Karpas-422 (cell line): ENCODE data around the gene NFATC1. TPM values are rescaled to one million over a fixed set of nuclear protein-coding genes. Genes with fewer than 3 reads are reported as not detected.

Source experiments
- DNase-seq: peaks from one replicate; pipeline ENCODE4 v3.0.0-alpha.2; 2015
- H2AFZ ChIP-seq: fragments of 200-600 bp; sonication (generic); 2 replicates; pipeline ENCODE4 v1.6.1; 2014; ENCODE audit warnings: antibody characterized with exemption, low read length, mixed read lengths
- H3K27ac ChIP-seq: fragments of 200-600 bp; sonication (generic); 2 replicates; pipeline ENCODE4 v1.5.1; 2014; ENCODE audit warnings: mild to moderate bottlenecking, low read length, moderate library complexity
- H3K27me3 ChIP-seq: fragments of 200-600 bp; sonication (generic); 2 replicates; pipeline ENCODE4 v1.6.1; 2014; ENCODE audit warnings: low read length, mixed read lengths
- H3K36me3 ChIP-seq: fragments of 200-600 bp; sonication (generic); 2 replicates; pipeline ENCODE4 v1.6.1; 2014; ENCODE audit warnings: low read length, mixed read lengths; ENCODE audit not compliant: insufficient read depth
- H3K4me1 ChIP-seq: fragments of 200-600 bp; sonication (generic); 2 replicates; pipeline ENCODE4 v1.6.1; 2014; ENCODE audit warnings: mild to moderate bottlenecking, low read length, mixed read lengths
- H3K4me2 ChIP-seq: fragments of 200-600 bp; sonication (generic); 2 replicates; pipeline ENCODE4 v1.6.1; 2014; ENCODE audit warnings: low read length, low read depth, mild to moderate bottlenecking; ENCODE audit not compliant: poor library complexity, severe bottlenecking
- H3K4me3 ChIP-seq: fragments of 200-600 bp; sonication (generic); 2 replicates; pipeline ENCODE4 v1.5.1; 2014; ENCODE audit warnings: mild to moderate bottlenecking, antibody characterized with exemption, low read length, mixed read lengths
- H3K79me2 ChIP-seq: fragments of 200-600 bp; sonication (generic); 2 replicates; pipeline ENCODE4 v1.6.1; 2014; ENCODE audit warnings: mild to moderate bottlenecking, low read length, mixed read lengths
- H3K9ac ChIP-seq: fragments of 200-600 bp; sonication (generic); 2 replicates; pipeline ENCODE4 v1.6.0; 2014; ENCODE audit warnings: low read length
- H3K9me2 ChIP-seq: fragments of 200-600 bp; sonication (generic), shearing (Covaris generic); replicated peaks from 2 replicates; pipeline ENCODE4 v1.6.0; 2014; ENCODE audit warnings: mild to moderate bottlenecking, low read length, moderate library complexity; ENCODE audit not compliant: insufficient read depth
- H3K9me3 ChIP-seq: fragments of 300-700, 200-600 bp; sonication (generic); 2 replicates; pipeline ENCODE4 v1.6.1; 2014; ENCODE audit warnings: low read length, mixed read lengths
- H4K20me1 ChIP-seq: fragments of 200-600 bp; sonication (generic); 2 replicates; pipeline ENCODE4 v1.6.1; 2014; ENCODE audit warnings: mild to moderate bottlenecking, antibody characterized with exemption, low read length, low read depth; ENCODE audit not compliant: insufficient read depth
- total RNA-seq: library from RNA; depleted of rRNA; stranded (reverse); fragments of >200 nt; shearing (Covaris generic); gene quantifications from 2 replicates; pipeline ENCODE4 v1.2.3, GENCODE V29; 2014; ENCODE audit warnings: low replicate concordance

The NFATC1 gene
- total RNA-seq, 1 experiment from 2014 or later, result 46.1 TPM

GRCh38 chr18:79382681-79383387 is 12.9 kb upstream of the NFATC1 start:
- H3K9ac ChIP-seq, result no peak overlapping the region
- peaks cover 10% of the 10 kb centered on the region for H3K36me3 ChIP-seq
- DNase-seq, result no peak
- no peaks in the 10 kb centered on the region; the same call in 1 of the 2 replicates for H3K4me1 ChIP-seq
- no peak overlapping the region for H3K4me2 ChIP-seq
- H4K20me1 ChIP-seq, result peaks cover 6% of the 10 kb centered on the region; the same call in 1 of the 2 replicates
- no peaks in the 10 kb centered on the region for H3K9me3 ChIP-seq
- H3K27ac ChIP-seq, result no peak overlapping the region
- no peak overlapping the region for H2AFZ ChIP-seq
- no peak overlapping the region for H3K4me3 ChIP-seq
- H3K9me2 ChIP-seq, result no peaks in the 10 kb centered on the region
- no peaks in the 10 kb centered on the region for H3K27me3 ChIP-seq
- H3K79me2 ChIP-seq, result no peaks in the 10 kb centered on the region

- Histone ChIP-seq H3K27me3 (no peaks in the 10 kb centered on the region), H4K20me1 (peaks cover 6% of the 10 kb centered on the region; the same call in 1 of the 2 replicates), H3K4me1 (no peaks in the 10 kb centered on the region; the same call in 1 of the 2 replicates), H3K4me3 (no peak overlapping the region), H3K9ac (no peak overlapping the region), H2AFZ (no peak overlapping the region), H3K36me3 (peaks cover 3% of the 10 kb centered on the region; the same call in 1 of the 2 replicates), H3K9me2 (no peaks in the 10 kb centered on the region), H3K9me3 (no peaks in the 10 kb centered on the region), H3K79me2 (no peaks in the 10 kb centered on the region), H3K4me2 (no peak overlapping the region), H3K27ac (no peak overlapping the region)
- no peak for DNase-seq
Observed at GRCh38 chr18:79383388-79384056, 12.2 kb upstream of the NFATC1 start.

- Histone ChIP-seq H3K9ac (no peak overlapping the region), H3K27ac (no peak overlapping the region), H3K27me3 (no peaks in the 10 kb centered on the region), H2AFZ (no peak overlapping the region), H4K20me1 (peaks cover 4% of the 10 kb centered on the region; the same call in 1 of the 2 replicates), H3K9me2 (no peaks in the 10 kb centered on the region), H3K4me3 (no peak overlapping the region), H3K4me1 (no peaks in the 10 kb centered on the region; the same call in 1 of the 2 replicates), H3K36me3 (no peaks in the 10 kb centered on the region), H3K4me2 (no peak overlapping the region), H3K9me3 (no peaks in the 10 kb centered on the region), H3K79me2 (no peaks in the 10 kb centered on the region)
- no peak for DNase-seq
Observed at GRCh38 chr18:79384151-79384807, 11.5 kb upstream of the NFATC1 start.

GRCh38 chr18:79384834-79385233 is 10.9 kb upstream of the NFATC1 start:
- no peak overlapping the region for H2AFZ ChIP-seq
- H3K79me2 ChIP-seq, result no peaks in the 10 kb centered on the region

GRCh38 chr18:79385326-79385707 is 10.4 kb upstream of the NFATC1 start:
- Histone ChIP-seq H4K20me1 (no peaks in the 10 kb centered on the region; the same call in 1 of the 2 replicates), H3K4me2 (no peak overlapping the region), H3K9me3 (no peaks in the 10 kb centered on the region), H3K27me3 (no peaks in the 10 kb centered on the region), H3K9ac (no peak overlapping the region), H3K9me2 (no peaks in the 10 kb centered on the region), H3K36me3 (no peaks in the 10 kb centered on the region), H3K79me2 (no peaks in the 10 kb centered on the region), H3K27ac (no peak overlapping the region), H2AFZ (no peak overlapping the region), H3K4me3 (no peak overlapping the region), H3K4me1 (no peaks in the 10 kb centered on the region; the same call in 1 of the 2 replicates)
- no peak for DNase-seq

More at GRCh38 chr18:79384834-79385233, 10.9 kb upstream of the NFATC1 start:
- H4K20me1 ChIP-seq, result no peaks in the 10 kb centered on the region; the same call in 1 of the 2 replicates
- H3K4me2 ChIP-seq, result no peak overlapping the region
- H3K36me3 ChIP-seq, result no peaks in the 10 kb centered on the region
- H3K4me3 ChIP-seq, result no peak overlapping the region
- H3K9ac ChIP-seq, result no peak overlapping the region
- no peaks in the 10 kb centered on the region for H3K9me3 ChIP-seq
- no peak overlapping the region for H3K27ac ChIP-seq
- H3K4me1 ChIP-seq, result no peaks in the 10 kb centered on the region; the same call in 1 of the 2 replicates
- no peak for DNase-seq
- no peaks in the 10 kb centered on the region for H3K27me3 ChIP-seq
- H3K9me2 ChIP-seq, result no peaks in the 10 kb centered on the region

GRCh38 chr18:79385708-79386341 is 9.9 kb upstream of the NFATC1 start:
- no peaks in the 10 kb centered on the region for H3K79me2 ChIP-seq
- no peaks in the 10 kb centered on the region; the same call in 1 of the 2 replicates for H3K4me1 ChIP-seq
- no peak overlapping the region for H3K4me3 ChIP-seq
- H3K36me3 ChIP-seq, result no peaks in the 10 kb centered on the region
- no peaks in the 10 kb centered on the region for H3K9me2 ChIP-seq
- no peaks in the 10 kb centered on the region for H3K9me3 ChIP-seq
- H3K4me2 ChIP-seq, result no peak overlapping the region
- no peak for DNase-seq
- no peaks in the 10 kb centered on the region for H3K27me3 ChIP-seq
- H2AFZ ChIP-seq, result no peak overlapping the region
- H4K20me1 ChIP-seq, result no peaks in the 10 kb centered on the region; the same call in 1 of the 2 replicates
- H3K9ac ChIP-seq, result no peak overlapping the region
- no peak overlapping the region for H3K27ac ChIP-seq

GRCh38 chr18:79386547-79386946 is 9.2 kb upstream of the NFATC1 start:
- H3K4me3 ChIP-seq, result no peak overlapping the region
- no peaks in the 10 kb centered on the region for H3K27me3 ChIP-seq
- no peaks in the 10 kb centered on the region for H3K36me3 ChIP-seq
- no peak for DNase-seq
- H3K79me2 ChIP-seq, result no peaks in the 10 kb centered on the region
- H3K9me2 ChIP-seq, result no peaks in the 10 kb centered on the region
- H3K9me3 ChIP-seq, result no peaks in the 10 kb centered on the region
- H2AFZ ChIP-seq, result no peak overlapping the region
- H3K4me2 ChIP-seq, result no peak overlapping the region
- H3K27ac ChIP-seq, result no peak overlapping the region
- no peaks in the 10 kb centered on the region; the same call in 1 of the 2 replicates for H3K4me1 ChIP-seq
- no peaks in the 10 kb centered on the region; the same call in 1 of the 2 replicates for H4K20me1 ChIP-seq
- H3K9ac ChIP-seq, result no peak overlapping the region
